Fibroblast of skin of left quadriceps (primary cell): ENCODE results near the gene THY1.
"Not testable (repeated sequence)": the region's sequence is repeated elsewhere in the genome, so short reads cannot be mapped to it uniquely, and the experiment has no call there.

ENCODE experiments used
- DNase-seq, 2 experiments: peaks; one replicate each; pipeline ENCODE4 v3.0.0-alpha.2; 2013; ENCODE audit warnings: low read depth in 2 of 2

Gene THY1

GRCh38 chr11:119382513-119382912 is 40.5 kb downstream of the THY1 start:
- not testable (repeated sequence) for DNase-seq

DNA sequence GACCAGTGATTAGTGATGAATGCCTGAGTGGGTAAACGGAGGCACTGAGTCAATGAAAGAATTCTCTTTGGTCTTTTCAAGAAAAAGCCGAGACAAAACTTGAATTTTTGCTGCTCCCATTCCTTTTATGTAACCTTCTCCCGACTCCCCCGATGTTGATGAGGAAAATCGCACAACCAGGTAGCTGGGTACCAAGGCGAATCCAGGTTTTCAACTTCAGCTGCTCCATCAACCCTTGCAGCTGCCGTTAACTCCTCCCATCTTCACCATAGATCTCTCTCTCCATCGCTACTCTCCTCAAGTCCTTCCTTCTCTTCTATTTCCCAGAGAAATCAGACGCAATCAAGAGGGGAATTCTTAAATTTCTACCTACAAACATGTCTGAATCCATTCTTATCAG is 40.9 kb downstream of the THY1 start:
- DNase-seq: no peak

DNA sequence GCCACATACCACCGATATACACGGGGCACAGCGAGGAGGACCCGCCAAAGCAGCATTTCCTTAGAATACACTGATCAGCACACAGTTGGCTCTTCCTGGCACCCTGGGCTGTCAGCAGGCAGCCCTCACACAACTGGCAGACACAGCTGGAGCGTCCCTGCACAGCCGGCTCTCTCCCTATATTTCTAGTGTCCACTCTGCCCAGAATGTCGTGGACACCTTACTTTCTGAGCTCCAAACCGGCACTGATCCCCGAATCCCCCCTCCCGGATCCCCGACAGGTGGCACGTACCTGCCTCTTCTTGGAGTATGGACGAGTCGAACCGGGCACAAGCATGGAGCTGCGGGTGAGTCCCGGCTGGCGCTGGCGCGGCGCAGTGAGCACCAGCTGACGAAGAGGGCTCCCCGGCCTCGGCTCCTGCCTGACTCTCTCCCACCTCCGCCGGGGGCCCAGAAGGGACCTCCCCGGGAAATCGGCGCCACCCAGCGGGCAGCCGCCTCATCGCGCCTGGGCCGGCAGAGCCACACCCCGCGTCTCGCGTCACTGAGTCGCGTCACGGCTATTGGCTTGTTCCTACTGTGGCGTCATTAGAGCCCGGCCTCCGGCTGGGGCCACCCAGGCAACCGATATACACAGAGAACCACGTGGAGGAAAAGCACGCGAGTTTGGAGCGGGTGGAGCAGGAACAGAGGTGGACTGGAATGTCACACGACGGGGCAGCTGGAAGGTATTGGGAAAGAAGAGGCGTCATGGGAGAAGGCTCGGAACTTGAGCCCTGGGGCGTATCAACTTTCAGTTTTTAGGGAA is 41.6 kb downstream of the THY1 start, which contains the start of gene USP2:
Gene USP2 (minus strand): TSS at position 510 of the 808 bp plus-strand sequence. CDS start 8,210 bp downstream, outside the sequence.
- peak; percentile 85 to 87 for DNase-seq

GRCh38 chr11:119380827-119381180 is 42.2 kb downstream of the THY1 start:
- DNase-seq: no peak

GRCh38 chr11:119380160-119380826 is 42.7 kb downstream of the THY1 start:
- no peak for DNase-seq

GRCh38 chr11:119378851-119379465 is 44.0 kb downstream of the THY1 start:
- no peak for DNase-seq

GRCh38 chr11:119377961-119378667 is 44.9 kb downstream of the THY1 start:
- DNase-seq: no peak

DNA sequence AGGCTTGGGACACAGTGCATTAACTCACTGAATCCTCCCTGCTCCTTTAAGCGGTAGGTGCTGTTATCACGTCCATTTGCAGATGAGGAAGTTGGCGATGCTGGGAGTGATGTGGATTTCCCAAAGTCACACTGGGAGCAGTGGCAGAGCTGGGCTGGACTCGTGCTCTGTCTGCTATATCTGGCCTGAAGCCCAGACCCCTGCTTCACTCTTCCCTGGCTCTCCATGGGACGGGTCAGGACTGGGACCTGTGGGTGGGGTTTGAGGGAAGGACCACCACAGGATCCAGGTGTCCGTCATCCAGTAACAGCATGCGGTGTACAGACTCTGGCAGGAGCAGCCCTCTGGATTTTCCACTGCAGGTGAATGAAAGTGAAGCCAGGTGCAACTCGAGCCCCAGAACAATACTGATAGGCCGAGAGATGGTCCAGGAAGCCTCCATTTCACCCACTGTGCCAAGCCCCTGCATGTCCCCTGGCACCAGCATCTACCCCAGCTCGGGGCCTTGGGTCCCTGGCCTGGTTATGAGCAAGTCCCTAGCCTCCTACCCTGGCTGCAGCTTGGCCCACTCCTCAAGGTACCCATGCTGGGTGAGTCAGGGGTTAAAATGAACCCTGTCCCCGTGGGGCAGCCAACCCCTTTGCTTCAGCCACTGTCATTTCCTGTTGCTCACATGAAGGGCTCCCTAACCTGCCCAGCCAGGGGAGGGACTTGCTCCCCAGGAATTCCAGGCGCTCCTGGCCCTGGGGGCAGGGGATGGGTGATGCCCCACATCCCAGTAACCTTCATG is 45.7 kb downstream of the THY1 start:
- DNase-seq: no peak

DNA sequence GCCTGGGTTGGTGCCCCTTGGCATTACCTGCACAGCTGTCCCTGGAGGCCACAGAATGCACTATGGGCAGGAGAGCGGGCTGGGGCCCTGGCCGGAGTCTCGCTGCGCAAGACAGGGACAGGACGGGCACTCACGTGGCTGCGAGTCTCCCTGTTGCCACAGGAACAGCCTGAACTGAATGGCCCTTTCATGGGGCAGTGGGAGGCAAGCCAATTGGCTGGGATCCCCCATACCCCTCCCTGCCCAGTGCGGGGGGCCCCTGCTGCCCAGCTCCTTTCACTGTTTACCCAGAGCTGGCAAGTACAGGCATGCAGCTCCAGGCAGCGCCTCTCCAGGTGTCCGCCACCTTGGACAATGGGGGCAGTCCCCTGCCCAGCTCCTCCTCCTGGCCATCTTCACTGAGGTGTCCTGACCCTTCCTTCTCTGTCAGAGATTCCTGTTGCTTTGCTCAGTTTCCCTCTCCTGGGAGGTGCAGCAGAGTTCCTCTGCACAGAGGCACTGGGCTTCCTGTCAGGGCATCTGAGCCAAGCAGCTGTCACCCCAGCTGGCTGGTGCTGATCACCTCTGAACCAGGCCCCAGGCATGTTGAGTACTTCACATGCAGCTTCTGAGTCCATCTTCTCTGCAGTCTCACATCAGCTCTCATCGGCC is 46.6 kb downstream of the THY1 start:
- DNase-seq: no peak

GRCh38 chr11:119375337-119376196 is 47.4 kb downstream of the THY1 start:
- DNase-seq: no peak

- DNase-seq: no peak
Observed at GRCh38 chr11:119374632-119375336, 48.2 kb downstream of the THY1 start.

GRCh38 chr11:119373921-119374631 is 48.9 kb downstream of the THY1 start:
- peak in 1 of 2 experiments; percentile 54 for DNase-seq

DNA sequence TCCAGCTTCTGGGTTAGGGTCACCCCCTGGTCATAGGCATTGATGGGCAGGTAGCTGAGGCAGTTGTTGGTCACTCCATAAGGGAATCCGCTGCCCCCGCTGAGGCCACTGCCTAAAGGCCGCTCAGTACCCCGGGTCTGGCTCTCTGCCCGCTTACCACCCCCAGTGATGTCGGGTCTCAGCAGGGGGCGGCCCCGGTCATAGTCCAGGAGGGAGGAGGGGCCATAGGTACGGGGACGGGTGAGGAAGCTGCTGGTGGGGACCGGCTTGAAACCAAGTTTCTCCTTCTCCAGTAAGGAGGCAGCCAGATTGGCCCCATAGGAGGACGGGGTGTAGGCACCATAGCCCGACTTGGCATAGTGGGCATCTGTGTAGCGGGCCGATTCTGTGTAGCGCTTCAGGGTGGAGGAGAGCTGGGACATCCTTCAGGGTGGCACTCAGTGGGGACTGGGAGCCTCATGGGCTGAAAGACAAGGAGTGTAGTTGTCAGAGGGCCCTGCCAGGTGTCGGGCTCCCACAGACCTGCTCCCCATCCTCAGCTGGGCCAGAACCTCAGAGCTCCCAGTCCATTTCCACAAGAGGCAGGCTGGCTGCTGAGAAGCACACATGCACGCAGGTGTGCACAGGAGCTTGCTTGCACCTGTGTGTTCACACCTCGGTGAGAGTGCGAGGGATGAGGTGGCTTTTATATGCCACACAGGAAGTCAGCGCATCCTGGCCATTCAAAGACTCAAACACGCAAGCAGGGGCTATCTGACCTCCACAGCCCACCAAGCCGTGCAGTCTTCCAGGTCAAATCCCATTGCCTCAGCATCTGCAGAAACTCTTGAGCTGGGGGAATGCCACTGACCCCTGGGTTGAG is 49.7 kb downstream of the THY1 start:
- DNase-seq: no peak

DNA sequence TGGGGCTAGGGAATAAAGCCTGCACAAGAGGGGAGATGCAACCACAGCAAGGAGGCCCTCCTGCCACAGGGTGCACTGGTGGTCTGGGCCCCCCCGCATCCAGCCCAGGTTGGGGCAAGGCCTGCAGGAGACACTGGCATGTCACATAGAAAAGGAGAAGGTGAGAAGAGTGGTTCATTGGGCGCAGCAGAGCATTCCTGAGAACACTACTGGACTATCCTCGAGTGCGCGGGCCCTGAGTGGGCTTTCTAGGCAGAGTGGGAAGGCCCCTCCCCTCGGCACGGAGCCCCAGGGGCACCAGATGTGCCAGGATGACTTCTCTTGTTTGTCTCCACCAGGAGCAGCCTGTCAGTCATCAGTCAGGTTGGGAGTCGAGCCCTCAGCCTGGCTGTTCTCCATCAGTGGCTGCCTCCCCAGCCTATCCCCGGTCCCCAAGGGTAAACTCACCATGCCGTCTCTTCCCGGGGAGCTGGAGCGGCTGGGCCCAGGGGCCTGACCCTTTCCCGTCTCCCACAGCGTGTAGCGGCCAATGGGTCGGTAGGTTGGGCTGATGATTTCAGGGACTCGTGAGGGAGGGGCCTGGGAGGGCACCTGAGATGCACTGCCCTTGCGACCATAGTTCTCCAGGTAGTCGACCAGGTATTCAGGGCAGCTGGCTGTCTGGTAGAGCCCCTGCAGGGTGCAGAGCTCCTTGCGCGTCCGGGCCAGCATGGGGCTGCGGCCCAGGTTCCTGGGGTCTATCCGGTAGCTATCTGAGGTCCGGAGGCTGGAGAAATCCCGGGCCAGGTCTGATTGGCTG is 50.5 kb downstream of the THY1 start:
- no peak for DNase-seq

DNA sequence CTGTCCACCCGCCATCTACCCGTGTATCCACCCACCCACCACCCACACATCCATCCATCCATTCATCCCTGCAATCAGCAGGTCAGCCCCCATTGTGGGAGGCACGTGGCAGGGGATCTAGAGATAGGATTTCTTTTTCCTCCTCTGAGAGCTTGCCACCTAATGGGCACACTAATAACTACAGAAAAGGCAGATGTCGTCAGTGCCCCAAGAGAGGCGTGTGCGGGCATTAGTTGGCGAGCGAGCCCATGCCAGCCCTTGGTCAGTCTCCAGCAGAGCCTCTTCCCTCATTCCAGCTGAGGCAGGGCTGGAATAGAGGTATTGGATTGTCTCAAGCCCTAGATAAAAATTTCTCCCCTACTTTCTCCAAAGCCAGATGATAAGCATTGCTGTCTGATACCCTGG is 51.2 kb downstream of the THY1 start:
- DNase-seq: no peak

- DNase-seq: no peak
Observed at GRCh38 chr11:119371067-119371601, 51.8 kb downstream of the THY1 start.
